Measurements from ENCODE around the gene PEX1. TPM values are rescaled to one million over a fixed set of nuclear protein-coding genes. Genes with fewer than 3 reads are reported as not detected.

PEX1 gene
- total and polyA plus RNA-seq, 2 of the 13 experiments (the other 11 are each of a cell fraction or from before 2014, with no cell fraction given) = 16.6 to 22.4 TPM

DNA sequence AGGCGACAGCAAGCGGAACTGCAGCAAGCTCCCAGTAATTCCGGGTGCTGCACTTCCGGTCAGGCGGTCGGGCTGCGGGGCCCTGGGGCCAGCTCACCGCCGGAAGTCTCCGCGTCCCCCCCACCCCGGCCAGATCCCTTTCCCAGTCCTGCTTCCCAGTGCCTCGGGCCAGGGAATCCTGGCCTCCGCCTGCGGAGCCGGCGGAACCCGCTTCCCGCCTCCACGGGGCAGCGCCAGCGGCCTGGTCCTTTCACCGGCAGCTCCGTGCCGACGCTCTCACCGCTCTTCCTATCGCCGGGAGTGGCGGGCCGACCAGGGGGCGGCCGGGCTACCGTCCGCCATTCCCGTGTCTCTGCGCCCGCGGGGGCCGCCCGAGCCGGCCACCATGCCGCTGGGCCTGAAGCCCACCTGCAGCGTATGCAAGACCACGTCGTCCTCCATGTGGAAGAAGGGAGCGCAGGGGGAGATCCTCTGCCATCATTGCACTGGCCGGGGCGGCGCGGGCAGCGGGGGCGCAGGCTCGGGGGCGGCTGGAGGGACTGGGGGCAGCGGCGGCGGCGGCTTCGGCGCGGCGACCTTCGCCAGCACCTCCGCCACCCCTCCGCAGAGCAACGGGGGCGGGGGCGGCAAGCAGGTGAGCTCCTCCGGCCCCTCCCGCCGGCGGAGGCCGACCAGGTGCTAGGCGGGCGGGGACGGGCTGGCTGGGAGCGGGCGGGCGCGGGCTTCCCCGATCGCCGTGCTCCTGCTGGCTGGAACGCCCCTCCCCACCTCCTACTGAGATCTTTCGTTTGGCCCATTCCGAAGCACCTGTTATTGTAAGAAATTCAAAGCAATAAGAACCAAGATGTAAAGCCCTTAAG is 80.7 kb downstream of the PEX1 start, which contains the start of gene GATAD1 (continued):
- TF ChIP-seq, protein P1, sequence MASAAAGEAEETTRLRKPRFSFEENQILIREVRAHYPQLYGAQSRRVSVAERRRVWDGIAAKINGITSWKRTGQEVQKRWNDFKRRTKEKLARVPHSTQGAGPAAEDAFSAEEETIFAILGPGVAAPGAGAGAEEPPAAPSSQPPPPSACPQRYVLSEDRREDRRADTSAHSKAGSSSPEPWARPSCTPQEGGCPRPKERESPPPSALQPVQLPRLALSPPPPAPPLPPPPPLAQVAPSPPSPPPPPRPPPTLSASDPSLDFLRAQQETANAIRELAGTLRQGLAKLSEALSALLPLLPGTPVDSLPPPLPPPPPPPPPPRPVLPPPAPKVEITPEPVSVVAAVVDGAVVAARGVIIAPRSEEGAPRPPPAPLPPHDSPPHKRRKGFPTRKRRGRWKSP (CRISPR knock-in tag; IDR thresholded peaks at IDR 0.05) = no peak
- TF ChIP-seq SMC3 (IDR thresholded peaks at IDR 0.05; ENCODE audit: low read length) (no peak), ZNF619 (CRISPR knock-in tag; IDR thresholded peaks at IDR 0.05) (peak; percentile 69; the same call in 1 of the 2 replicates), GLI4 (CRISPR knock-in tag; IDR thresholded peaks at IDR 0.05; ENCODE audit: borderline replicate concordance) (no peak; the same call in 1 of the 2 replicates), ZNF75D (CRISPR knock-in tag; IDR thresholded peaks at IDR 0.05; ENCODE audit: borderline replicate concordance) (no peak), FOSL1 (CRISPR knock-in tag; IDR thresholded peaks at IDR 0.05; ENCODE audit: borderline replicate concordance) (no peak), SRSF1 (optimal IDR thresholded peaks at IDR 0.05; ENCODE audit: low read depth, low read length) (peak; percentile 81), HNF4G (IDR thresholded peaks at IDR 0.05; ENCODE audit: borderline replicate concordance, low read depth, low read length) (no peak), HNF4G (CRISPR knock-in tag; IDR thresholded peaks at IDR 0.05; ENCODE audit: borderline replicate concordance, low read depth) (no peak), BHLHE40 (IDR thresholded peaks at IDR 0.05; ENCODE audit: low read length) (peak; percentile 32; the same call in 1 of the 2 replicates), ZNF234 (CRISPR knock-in tag; conservative IDR thresholded peaks at IDR 0.05) (no peak; the same call in 1 of the 2 replicates), ARNT2 (CRISPR knock-in tag; IDR thresholded peaks at IDR 0.05; ENCODE audit: low read depth) (0 out of 2 replicates have a peak, but pooled peaks have one; percentile 28), ZNF546 (CRISPR knock-in tag; conservative IDR thresholded peaks at IDR 0.05) (no peak; the same call in 1 of the 2 replicates), ZNF256 (CRISPR knock-in tag; conservative IDR thresholded peaks at IDR 0.05) (0 out of 2 replicates have a peak, but pooled peaks have one; percentile 72), SCMH1 (CRISPR knock-in tag; IDR thresholded peaks at IDR 0.05; ENCODE audit: borderline replicate concordance) (no peak), HNRNPL (IDR thresholded peaks at IDR 0.05; ENCODE audit: low read depth, low read length) (peak; percentile 37; the same call in 1 of the 2 replicates), TP53 (CRISPR knock-in tag; conservative IDR thresholded peaks at IDR 0.05) (0 out of 2 replicates have a peak, but pooled peaks have one; percentile 72), KLF12 (CRISPR knock-in tag; IDR thresholded peaks at IDR 0.05; ENCODE audit: borderline replicate concordance) (peak; percentile 69; the same call in 1 of the 2 replicates), HDAC2 (CRISPR knock-in tag; IDR thresholded peaks at IDR 0.05) (peak; percentile 52; the same call in 1 of the 2 replicates), MEF2D (CRISPR knock-in tag; IDR thresholded peaks at IDR 0.05) (no peak), CCAR2 (optimal IDR thresholded peaks at IDR 0.05; ENCODE audit: low read depth, low read length) (no peak), PCBP1 (IDR thresholded peaks at IDR 0.05; ENCODE audit: borderline replicate concordance, low read depth, low read length) (0 out of 2 replicates have a peak, but pooled peaks have one; percentile 35), ZNF749 (CRISPR knock-in tag; IDR thresholded peaks at IDR 0.05; ENCODE audit: borderline replicate concordance) (peak; percentile 61; the same call in 1 of the 2 replicates)
- TF ChIP-seq, protein P2, sequence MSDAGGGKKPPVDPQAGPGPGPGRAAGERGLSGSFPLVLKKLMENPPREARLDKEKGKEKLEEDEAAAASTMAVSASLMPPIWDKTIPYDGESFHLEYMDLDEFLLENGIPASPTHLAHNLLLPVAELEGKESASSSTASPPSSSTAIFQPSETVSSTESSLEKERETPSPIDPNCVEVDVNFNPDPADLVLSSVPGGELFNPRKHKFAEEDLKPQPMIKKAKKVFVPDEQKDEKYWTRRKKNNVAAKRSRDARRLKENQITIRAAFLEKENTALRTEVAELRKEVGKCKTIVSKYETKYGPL (CRISPR knock-in tag; IDR thresholded peaks at IDR 0.05) = 0 out of 2 replicates have a peak, but pooled peaks have one; percentile 56
- TF ChIP-seq, protein P3, sequence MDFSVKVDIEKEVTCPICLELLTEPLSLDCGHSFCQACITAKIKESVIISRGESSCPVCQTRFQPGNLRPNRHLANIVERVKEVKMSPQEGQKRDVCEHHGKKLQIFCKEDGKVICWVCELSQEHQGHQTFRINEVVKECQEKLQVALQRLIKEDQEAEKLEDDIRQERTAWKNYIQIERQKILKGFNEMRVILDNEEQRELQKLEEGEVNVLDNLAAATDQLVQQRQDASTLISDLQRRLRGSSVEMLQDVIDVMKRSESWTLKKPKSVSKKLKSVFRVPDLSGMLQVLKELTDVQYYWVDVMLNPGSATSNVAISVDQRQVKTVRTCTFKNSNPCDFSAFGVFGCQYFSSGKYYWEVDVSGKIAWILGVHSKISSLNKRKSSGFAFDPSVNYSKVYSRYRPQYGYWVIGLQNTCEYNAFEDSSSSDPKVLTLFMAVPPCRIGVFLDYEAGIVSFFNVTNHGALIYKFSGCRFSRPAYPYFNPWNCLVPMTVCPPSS (IDR thresholded peaks at IDR 0.05) = no peak
- TF ChIP-seq, protein P4, sequence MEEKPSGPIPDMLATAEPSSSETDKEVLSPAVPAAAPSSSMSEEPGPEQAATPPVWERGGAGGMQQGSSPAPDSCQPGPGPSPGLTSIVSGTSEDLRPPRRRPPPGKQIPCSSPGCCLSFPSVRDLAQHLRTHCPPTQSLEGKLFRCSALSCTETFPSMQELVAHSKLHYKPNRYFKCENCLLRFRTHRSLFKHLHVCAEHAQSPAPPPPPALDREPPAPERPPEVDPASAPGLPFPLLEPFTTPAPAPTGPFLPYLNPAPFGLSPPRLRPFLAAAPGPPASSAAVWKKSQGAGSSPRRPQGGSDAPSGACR (CRISPR knock-in tag; IDR thresholded peaks at IDR 0.05) = peak; percentile 75; the same call in 1 of the 2 replicates
